IPS-NIHi7 (cell line): ENCODE measurements around the gene ADORA1.

Experiments used
- DNase-seq: peaks from one replicate; pipeline ENCODE4 v3.0.0; 2012; ENCODE audit warnings: mixed read lengths; ENCODE audit errors: extremely low spot score

The ADORA1 gene

GRCh38 chr1:203213126-203213525, 85.6 kb downstream of the ADORA1 start:
- DNase-seq = no peak

- DNase-seq = no peak
Measured at GRCh38 chr1:203214871-203215270, 87.3 kb downstream of the ADORA1 start.

GRCh38 chr1:203215573-203215972, 88.0 kb downstream of the ADORA1 start:
- no peak for DNase-seq

- peak; percentile 84 for DNase-seq
Measured at GRCh38 chr1:203216274-203217138, 89.0 kb downstream of the ADORA1 start.
